ENCODE results near the gene CES1.
"Not testable (repeated sequence)": the region's sequence is repeated elsewhere in the genome, so short reads cannot be mapped to it uniquely, and the experiment has no call there.

The CES1 gene

DNA sequence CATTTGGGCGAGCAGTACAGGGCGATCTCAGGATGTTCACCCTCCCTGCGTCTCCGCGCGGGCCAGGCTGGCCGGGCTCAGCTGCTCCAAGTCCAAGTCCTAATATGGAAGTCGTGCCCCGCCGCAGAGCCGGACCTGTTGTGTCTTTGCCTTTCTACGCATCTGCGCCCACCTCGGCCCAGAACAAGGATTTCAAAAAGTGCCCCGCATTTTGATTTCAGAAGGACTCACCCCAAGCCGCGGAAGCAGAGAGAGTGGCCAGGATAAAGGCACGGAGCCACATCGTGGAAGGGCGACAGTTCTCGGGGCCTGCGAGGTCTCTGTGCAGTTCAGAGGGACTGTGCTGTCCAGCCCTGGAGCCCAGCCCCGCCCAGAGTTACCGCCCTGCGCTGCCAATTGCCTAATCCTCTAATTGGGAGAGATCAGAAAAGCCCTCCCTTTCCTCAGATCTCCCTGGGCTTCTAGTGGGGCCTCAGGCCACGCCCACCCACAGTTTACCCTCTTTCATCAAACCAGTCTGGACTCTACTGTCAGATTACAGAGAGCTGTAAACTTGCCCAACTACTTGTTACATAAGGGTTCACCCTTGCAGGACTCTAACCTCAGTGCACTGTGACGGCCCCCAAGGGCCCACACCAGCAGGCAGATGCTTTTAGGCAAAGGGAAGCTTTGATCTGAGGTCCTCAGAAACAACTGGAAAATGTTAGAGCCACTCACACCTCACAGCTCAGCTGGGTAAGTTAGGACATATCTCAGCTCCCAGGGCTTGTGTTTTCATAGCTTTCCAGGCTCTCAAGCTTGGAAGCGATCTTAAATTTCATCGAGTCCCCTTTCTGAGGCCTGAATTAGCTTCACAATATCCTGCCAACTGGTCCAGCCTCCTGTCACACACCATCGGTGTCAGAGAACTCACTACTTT, at the start of gene CES1:
TSS of gene CES1 (minus strand) at position 324 of the 919 bp plus-strand sequence. CDS start at position 283, 41 bp downstream.
- Mint-ChIP-seq H3K4me1 (ENCODE audit: low read depth) (no peaks in the 10 kb centered on the region), H3K27ac (no peak within 1 kb of the TSS), H3K9me3 (no peaks in the 10 kb centered on the region), H3K27me3 (ENCODE audit: low read depth) (no peaks in the 10 kb centered on the region), H3K4me3 (no peak within 1 kb of the TSS), H3K36me3 (ENCODE audit: low read depth) (no peaks in the 10 kb centered on the region)

DNA sequence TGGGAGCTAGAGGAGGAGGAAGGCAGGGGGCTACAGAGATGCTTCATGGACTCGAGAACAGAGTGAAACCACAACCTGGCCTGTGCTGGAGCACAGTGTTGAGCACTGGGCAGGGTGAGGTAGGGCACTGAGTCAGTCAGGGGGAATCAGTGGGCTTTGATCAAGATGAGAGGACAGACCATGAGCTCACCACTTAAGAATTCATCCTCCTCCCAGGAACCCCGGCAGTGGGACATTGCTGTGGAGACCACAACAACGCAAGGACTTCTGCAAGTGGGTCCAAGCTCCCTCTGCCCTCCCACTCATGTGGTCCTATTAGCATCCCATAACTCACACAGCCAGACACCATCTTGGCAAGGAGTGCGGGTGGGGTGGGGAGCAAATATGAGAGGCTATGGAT, 44.0 kb upstream of the CES1 start:
- no peak overlapping the region for H3K4me3 Mint-ChIP-seq
- H3K36me3 Mint-ChIP-seq (ENCODE audit: low read depth): no peaks in the 10 kb centered on the region
- no peaks in the 10 kb centered on the region for H3K27me3 Mint-ChIP-seq (ENCODE audit: low read depth)
- H3K4me1 Mint-ChIP-seq (ENCODE audit: low read depth): no peaks in the 10 kb centered on the region
- no peaks in the 10 kb centered on the region for H3K9me3 Mint-ChIP-seq
- no peak overlapping the region for H3K27ac Mint-ChIP-seq

DNA sequence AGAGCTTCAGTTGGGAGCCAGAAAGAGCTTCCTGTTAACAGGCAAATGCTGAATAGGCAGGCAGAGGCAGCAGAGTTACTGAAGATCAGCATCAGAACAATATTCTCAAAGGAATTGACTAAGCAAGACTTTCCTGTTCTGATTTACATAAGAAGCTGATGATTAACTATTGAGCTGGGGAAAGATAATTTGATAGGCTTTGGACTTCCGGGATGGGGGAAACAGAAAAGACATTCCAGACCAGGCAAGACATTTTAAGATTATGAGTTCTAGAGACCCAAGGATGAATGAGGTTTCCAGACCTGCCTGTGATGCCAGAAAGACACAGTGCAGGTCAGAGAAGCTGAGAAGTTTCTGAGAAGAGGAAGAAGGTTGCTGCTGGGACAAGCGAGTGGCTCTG, 42.4 kb upstream of the CES1 start, which contains the start of gene CES5A:
TSS of gene CES5A (minus strand) at position 101 of the 400 bp plus-strand sequence. CDS start 152 bp downstream, outside the sequence.
- Mint-ChIP-seq H3K27ac (no peak within 1 kb of the TSS), H3K27me3 (ENCODE audit: low read depth) (no peaks in the 10 kb centered on the region), H3K4me1 (ENCODE audit: low read depth) (no peaks in the 10 kb centered on the region), H3K36me3 (ENCODE audit: low read depth) (no peaks in the 10 kb centered on the region), H3K4me3 (no peak within 1 kb of the TSS), H3K9me3 (no peaks in the 10 kb centered on the region)

DNA sequence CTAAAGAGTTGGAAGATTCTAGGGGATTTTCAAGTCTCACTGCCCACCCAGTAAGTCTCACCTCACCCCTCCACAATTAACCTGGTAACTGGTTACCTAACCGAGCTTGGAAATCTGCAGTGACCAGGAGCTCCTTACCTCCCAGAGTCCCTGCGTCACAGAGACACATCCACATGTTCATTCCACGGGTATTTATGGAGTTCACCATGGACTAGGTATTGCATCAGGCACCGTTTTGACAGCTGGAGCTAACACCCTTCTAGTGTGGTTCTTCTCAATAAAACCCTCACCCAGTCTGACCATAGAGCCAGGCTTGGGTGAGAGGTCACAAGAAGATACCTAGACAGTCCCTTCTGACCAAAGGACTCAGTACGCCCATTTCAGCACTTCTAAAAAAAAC, 40.2 kb upstream of the CES1 start:
- Mint-ChIP-seq H3K9me3 (no peaks in the 10 kb centered on the region), H3K4me3 (no peak overlapping the region), H3K27me3 (ENCODE audit: low read depth) (no peaks in the 10 kb centered on the region), H3K27ac (no peak overlapping the region), H3K36me3 (ENCODE audit: low read depth) (no peaks in the 10 kb centered on the region), H3K4me1 (ENCODE audit: low read depth) (no peaks in the 10 kb centered on the region)

DNA sequence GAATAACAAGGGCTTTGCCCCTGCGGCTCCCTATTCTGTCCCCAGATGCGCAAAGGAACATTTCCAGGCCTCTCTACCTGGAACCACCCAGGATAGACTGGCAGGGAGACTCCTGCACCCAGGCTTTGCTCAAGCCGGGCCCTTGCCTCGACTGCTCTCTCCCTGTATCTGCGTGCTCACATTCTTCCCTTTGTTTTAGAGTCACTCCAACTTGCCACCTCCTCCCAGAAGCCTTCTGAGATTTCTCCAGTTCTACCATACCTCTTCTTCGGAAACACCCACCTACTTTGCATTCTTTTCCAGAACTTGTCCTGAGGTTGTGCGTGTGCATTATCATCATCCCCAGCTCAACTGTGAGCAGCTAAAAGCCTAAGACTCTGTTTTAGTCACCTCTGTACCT, 39.2 kb upstream of the CES1 start:
- H3K4me3 Mint-ChIP-seq: no peak overlapping the region
- H3K27me3 Mint-ChIP-seq (ENCODE audit: low read depth): no peaks in the 10 kb centered on the region
- H3K9me3 Mint-ChIP-seq: no peaks in the 10 kb centered on the region
- no peaks in the 10 kb centered on the region for H3K4me1 Mint-ChIP-seq (ENCODE audit: low read depth)
- H3K36me3 Mint-ChIP-seq (ENCODE audit: low read depth): no peaks in the 10 kb centered on the region
- H3K27ac Mint-ChIP-seq: no peak overlapping the region

DNA sequence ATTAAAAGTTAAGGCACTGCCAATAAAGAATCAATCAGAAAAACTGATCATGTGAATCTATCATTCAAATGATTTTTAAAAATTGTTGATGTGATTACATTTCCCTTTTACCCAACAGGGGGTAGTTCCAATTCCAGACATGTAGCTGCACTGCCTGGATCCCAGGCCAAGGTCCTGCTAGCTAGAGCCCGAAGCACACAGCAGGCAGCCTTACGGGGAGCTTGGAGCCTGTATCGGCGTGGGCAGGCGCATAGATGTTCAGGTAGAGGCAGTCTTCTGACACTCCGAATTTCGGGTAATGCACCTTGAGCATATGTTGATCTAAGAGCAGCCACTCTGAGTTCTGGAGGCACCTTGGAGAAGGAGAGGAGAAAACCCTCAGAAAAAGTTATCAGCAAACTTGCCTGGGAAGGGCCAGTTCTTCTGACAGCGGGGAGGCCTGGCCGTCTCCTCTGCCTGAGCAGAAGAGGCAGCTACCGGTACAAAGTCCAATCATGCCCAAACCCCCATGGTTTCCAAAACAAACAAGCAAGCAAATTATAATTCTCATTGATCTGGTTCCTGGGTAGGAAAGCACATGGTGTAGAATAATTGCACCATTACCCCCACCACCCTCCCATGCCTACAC, 38.6 kb upstream of the CES1 start:
- H3K27me3 Mint-ChIP-seq (ENCODE audit: low read depth): no peaks in the 10 kb centered on the region
- H3K4me1 Mint-ChIP-seq (ENCODE audit: low read depth): no peaks in the 10 kb centered on the region
- H3K9me3 Mint-ChIP-seq: no peaks in the 10 kb centered on the region
- H3K27ac Mint-ChIP-seq: no peak overlapping the region
- no peaks in the 10 kb centered on the region for H3K36me3 Mint-ChIP-seq (ENCODE audit: low read depth)
- no peak overlapping the region for H3K4me3 Mint-ChIP-seq

DNA sequence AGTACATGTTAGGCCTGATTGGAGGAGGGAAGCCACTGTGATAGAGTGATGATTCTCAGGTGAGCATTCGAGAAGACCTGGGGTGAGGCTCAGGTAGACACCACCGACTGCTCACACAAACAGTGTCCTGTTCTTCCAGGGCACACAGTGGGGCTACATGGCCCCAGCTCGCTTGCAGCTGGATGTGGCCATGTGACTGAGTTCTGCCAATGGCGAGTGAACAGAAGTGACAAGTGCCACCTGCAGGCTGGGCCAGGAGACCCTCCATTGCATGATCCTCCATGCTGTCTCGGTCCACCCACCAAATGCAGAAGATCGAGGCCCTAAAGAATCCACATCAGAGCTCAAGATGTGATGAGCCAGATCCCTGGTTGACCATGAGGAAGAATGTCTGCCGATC, 36.1 kb upstream of the CES1 start:
- Mint-ChIP-seq H3K9me3 (no peaks in the 10 kb centered on the region), H3K27ac (no peak overlapping the region), H3K27me3 (ENCODE audit: low read depth) (no peaks in the 10 kb centered on the region), H3K36me3 (ENCODE audit: low read depth) (no peaks in the 10 kb centered on the region), H3K4me1 (ENCODE audit: low read depth) (no peaks in the 10 kb centered on the region), H3K4me3 (no peak overlapping the region)

DNA sequence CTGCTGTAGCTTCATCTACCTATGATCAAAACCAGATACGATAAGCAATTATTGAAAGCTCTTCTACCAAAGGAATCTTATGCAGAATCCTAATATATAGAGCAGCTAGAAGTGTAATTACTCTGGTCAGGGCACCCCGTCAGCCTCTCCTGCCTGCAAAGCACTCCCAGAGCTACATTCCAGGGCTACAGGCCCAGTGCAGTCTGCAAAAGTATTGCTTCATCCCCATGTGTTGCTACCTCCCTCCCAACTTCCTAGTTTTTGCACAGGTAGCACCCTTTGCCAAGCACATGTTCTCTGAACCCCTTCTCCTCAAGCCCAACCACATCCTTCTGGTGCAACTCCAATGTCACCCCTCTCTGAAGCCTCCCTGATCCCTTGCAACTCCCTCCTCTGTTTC, 35.2 kb upstream of the CES1 start:
- Mint-ChIP-seq H3K9me3 (no peaks in the 10 kb centered on the region), H3K27ac (no peak overlapping the region), H3K4me3 (no peak overlapping the region), H3K27me3 (ENCODE audit: low read depth) (no peaks in the 10 kb centered on the region), H3K36me3 (ENCODE audit: low read depth) (no peaks in the 10 kb centered on the region), H3K4me1 (ENCODE audit: low read depth) (no peaks in the 10 kb centered on the region)

DNA sequence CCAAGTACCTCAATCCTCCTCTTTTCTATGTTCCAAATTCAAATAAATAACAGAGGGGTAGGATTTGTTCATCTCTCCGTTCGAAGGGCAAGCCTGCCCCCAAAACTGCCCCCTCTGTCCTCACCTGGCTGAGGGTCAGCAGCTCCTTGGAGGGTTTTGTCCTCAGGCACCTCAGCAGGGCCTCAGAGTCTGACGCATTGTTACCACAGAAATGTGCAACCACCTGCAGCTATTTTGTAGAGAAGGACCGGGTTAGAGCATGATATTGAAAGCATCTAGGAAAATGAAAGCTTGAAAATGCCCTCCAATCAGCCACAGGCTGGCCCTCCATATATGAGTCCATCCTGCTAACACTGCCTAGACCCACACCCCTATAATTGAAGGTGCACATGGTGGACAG, 28.4 kb upstream of the CES1 start:
- Mint-ChIP-seq H3K27ac (no peak overlapping the region), H3K4me3 (no peak overlapping the region), H3K36me3 (ENCODE audit: low read depth) (no peaks in the 10 kb centered on the region), H3K27me3 (ENCODE audit: low read depth) (no peaks in the 10 kb centered on the region), H3K9me3 (no peaks in the 10 kb centered on the region), H3K4me1 (ENCODE audit: low read depth) (no peaks in the 10 kb centered on the region)

DNA sequence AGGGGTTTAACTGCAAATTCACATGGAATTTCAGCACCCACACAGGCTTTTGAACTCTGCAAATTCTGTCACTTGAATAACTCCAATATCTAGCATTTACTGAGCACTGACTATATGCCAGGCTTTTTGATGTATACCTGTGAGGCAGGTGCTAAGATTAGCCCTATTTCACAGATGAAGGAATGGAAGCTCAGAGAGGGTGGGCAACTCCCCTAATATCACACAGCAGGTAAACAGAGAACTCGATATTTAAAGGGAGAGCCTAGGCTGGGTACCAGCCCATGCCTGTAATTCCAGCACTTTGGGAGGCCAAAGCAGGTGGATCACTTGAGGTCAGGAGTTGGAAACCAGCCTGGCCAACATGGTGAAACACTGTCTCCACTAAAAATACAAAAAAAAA, 24.8 kb upstream of the CES1 start:
- not testable (repeated sequence) for H3K27ac Mint-ChIP-seq; H3K36me3 Mint-ChIP-seq (ENCODE audit: low read depth); H3K27me3 Mint-ChIP-seq (ENCODE audit: low read depth); H3K9me3 Mint-ChIP-seq; H3K4me3 Mint-ChIP-seq; H3K4me1 Mint-ChIP-seq (ENCODE audit: low read depth)

DNA sequence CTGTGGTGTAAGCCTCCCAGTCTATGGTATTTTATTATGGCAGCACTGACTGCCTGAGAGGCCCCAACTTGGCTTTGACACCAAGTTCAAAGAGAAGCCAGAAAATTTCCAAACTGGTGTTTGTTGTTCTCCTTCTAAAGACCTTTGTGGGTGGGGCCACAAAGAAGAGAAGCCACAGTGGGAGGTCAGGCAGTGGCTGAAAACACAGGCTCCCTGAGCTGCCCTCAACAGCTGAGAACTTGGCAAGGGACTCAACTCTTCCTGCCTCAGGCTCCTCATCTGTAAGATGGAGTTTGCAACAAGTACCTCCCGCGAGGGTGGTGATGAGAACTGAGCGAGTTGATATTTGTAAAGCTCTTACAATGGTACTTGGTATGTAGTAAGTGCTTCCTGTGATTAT, 24.1 kb upstream of the CES1 start:
- Mint-ChIP-seq H3K36me3 (ENCODE audit: low read depth) (no peaks in the 10 kb centered on the region), H3K27me3 (ENCODE audit: low read depth) (no peaks in the 10 kb centered on the region), H3K27ac (no peak overlapping the region)

DNA sequence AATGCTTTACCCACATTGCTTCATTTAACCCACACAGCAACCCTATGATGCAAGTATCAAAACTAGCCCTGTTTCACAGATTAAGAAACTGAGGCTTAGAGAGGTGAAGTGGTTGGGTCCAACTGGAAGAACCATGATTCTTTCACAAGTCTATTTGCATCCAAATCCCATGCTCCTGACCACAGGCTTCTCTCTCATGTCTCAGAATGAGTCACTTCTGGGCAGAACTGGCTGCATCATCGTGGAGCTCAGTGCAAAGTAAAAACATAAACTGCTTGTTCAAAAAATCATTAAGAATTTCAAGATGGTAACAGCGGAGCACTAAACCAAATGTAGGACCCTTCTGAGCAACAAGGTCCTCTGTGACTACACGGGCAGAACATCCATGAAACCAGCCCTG, 20.2 kb upstream of the CES1 start:
- no peaks in the 10 kb centered on the region for H3K4me1 Mint-ChIP-seq (ENCODE audit: low read depth)
- no peak overlapping the region for H3K4me3 Mint-ChIP-seq
- no peaks in the 10 kb centered on the region for H3K36me3 Mint-ChIP-seq (ENCODE audit: low read depth)
- H3K27ac Mint-ChIP-seq: no peak overlapping the region
- H3K27me3 Mint-ChIP-seq (ENCODE audit: low read depth): peaks cover 5% of the 10 kb centered on the region
- H3K9me3 Mint-ChIP-seq: no peaks in the 10 kb centered on the region

More for the DNA sequence above, 24.1 kb upstream of the CES1 start:
- H3K9me3 Mint-ChIP-seq: no peaks in the 10 kb centered on the region
- no peak overlapping the region for H3K4me3 Mint-ChIP-seq
- no peaks in the 10 kb centered on the region for H3K4me1 Mint-ChIP-seq (ENCODE audit: low read depth)

DNA sequence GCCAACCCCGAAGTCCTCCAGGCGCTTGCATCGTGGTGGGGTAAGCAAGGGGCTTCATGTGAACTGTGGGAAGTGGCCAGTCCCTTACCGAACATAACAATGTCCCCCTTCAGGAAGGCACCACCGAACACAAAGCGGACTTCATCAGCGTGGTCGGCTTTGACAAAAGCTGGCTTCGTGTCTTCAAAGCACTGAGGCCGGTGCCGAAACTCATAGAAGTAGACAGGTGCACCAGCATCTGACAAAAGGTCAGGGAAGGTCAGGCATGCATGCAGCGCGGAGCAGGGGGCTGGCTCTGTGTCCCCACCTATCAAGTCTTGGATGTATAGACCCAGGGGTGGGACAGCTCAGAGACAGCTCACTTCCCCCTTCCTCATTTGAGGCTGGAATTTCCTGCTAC, 16.6 kb upstream of the CES1 start:
- Mint-ChIP-seq H3K4me3 (no peak overlapping the region), H3K27me3 (ENCODE audit: low read depth) (peaks cover 10% of the 10 kb centered on the region), H3K36me3 (ENCODE audit: low read depth) (no peaks in the 10 kb centered on the region), H3K9me3 (no peaks in the 10 kb centered on the region), H3K4me1 (ENCODE audit: low read depth) (no peaks in the 10 kb centered on the region), H3K27ac (no peak overlapping the region)

DNA sequence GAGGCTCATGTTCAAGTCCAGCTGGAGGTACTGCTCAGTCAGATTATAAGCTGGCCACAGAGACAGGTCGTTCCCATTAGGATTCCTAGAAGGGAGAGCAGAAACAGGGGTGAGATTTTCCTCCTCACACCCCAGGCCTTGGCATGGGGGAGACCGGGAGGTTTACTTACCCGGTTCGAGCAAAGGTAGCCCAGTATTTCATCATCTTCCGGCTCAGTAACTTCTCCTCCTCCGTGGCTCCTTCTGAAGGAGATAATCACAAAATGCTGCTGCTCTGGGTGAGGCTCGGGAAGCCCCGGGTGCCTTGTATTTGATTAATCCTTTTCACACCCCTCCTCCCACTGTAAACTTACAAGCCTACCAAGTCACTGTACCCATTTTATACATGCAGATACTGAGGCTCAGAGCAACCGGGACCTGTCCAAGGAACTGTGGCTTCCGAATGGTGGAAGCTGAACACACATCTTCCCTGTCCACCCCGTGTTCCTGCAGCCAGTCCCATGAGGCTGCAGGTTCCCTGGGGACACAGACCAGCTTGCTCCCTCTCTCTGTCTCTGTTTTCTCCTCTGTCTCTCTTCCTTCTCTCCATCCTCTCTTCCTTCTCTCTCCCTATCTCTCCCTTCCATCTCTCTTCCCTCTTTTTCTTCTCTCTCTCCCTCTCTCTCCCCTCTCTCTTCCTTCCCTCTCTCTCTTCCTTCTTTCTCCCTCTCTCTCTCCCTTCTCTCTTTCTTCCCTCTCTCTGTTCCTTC, 13.9 kb upstream of the CES1 start:
- H3K27ac Mint-ChIP-seq: no peak overlapping the region
- no peak overlapping the region for H3K4me3 Mint-ChIP-seq
- no peaks in the 10 kb centered on the region for H3K36me3 Mint-ChIP-seq (ENCODE audit: low read depth)
- H3K27me3 Mint-ChIP-seq (ENCODE audit: low read depth): peaks cover 14% of the 10 kb centered on the region
- H3K4me1 Mint-ChIP-seq (ENCODE audit: low read depth): no peaks in the 10 kb centered on the region
- no peaks in the 10 kb centered on the region for H3K9me3 Mint-ChIP-seq

DNA sequence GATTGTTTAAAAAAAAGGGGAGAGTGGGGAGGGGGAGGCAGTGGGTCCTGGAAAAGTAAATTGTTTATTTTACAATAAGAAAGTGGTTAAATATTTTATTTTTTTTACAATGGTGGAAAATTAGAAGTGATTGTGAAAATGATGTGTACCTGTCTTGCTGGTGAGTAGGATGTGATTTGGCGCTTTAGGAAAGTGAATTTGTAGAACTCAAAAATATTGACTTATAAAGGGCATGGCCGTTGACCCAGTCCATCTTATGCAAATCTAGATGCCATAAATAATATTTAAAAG, 10.2 kb upstream of the CES1 start:
- H3K36me3 Mint-ChIP-seq (ENCODE audit: low read depth): no peaks in the 10 kb centered on the region
- H3K27ac Mint-ChIP-seq: no peak overlapping the region
- H3K27me3 Mint-ChIP-seq (ENCODE audit: low read depth): peaks cover 12% of the 10 kb centered on the region
- H3K9me3 Mint-ChIP-seq: no peaks in the 10 kb centered on the region
- H3K4me1 Mint-ChIP-seq (ENCODE audit: low read depth): peaks cover 2% of the 10 kb centered on the region
- no peak overlapping the region for H3K4me3 Mint-ChIP-seq
